GM19328 (cell line): ENCODE measurements around the gene COP1.
A peak's percentile ranks its signal among the peaks of the same experiment; 100 is the strongest.
"Not testable (repeated sequence)": the region's sequence is repeated elsewhere in the genome, so short reads cannot be mapped to it uniquely, and the experiment has no call there.

Source experiments
- ATAC-seq: cut with Tn5 transposase; IDR thresholded peaks from one replicate; pipeline ENCODE4 v1.9.1; 2021; ENCODE audit warnings: mild to moderate bottlenecking, moderate library complexity; ENCODE audit not compliant: unreplicated experiment

The COP1 gene

GRCh38 chr1:176136891-176137290 lies 70.2 kb downstream of the COP1 start:
- ATAC-seq: no peak

DNA sequence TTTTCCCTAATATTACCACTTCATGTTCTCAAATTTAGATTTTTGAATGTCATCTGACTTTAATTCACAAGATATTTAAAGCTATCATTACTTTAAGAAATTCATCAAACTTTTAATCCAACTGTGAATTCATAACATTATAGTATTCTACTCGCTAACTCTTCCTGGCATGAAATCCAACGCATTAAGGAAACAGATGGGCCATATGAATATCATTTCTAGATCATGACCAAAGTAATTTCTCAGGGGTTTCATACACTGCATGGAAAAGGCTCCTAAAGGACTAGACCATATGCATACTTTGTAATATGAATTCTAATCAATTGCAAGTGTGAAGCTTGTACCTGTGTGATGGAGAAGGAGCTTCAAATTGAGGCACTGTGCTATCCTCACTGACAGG lies 72.4 kb downstream of the COP1 start:
- ATAC-seq: no peak

DNA sequence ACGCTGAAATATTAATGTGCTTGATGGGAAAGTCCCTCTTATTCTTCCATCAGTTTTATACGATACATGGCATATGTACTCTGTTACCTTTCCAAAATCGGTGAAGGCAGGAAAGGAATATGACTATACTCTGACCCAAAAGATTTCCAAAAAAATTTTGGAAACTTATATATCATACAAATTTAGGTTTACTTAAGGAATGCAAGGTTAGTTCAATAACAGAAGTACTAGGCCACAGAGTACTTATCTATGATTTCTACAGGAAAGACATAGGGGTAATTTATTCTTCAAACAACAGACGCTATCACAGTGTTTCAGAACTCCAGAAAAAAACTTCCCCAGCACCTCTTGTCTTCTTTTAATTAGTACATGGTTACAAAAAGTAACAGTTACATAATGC lies 84.8 kb downstream of the COP1 start:
- ATAC-seq: no peak

DNA sequence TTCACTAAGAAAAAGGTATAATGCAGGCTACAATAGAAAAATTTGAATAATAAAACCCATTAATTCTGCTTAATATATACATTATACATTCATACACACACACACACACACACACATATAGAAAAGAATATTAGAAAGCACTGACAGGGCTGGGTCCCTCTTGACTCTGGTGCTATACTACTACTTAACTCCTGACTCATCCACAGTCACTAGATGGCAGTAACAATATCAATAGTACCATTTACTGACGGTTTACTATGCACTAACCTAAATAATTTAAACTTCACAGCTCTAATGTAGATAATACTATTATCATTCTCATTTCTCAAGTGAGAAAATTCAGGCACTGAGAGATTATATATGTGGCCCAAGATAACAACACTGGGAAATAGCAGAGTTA lies 87.5 kb downstream of the COP1 start:
- ATAC-seq: no peak

- no peak for ATAC-seq
These were observed 88.1 kb downstream of the COP1 start for GRCh38 chr1:176118985-176119384.

DNA sequence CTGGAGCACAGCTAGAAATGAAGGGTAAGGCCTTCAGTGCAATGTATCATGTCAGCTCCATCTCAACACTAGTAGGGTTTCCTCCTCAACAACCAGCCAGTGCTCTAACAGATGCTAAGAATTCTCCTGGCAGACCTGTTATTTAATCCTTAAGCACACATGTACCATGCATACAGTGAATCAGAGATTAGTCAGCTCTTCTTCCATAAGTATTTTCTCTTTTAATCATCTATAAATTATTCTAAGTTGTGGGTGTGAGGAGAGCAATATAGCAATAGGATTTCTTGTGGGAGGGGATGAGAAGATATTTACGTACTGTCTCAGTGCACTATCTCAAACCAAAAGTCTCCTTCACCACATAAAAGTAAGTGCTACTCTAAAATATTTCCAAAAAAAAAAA lies 95.3 kb downstream of the COP1 start:
- no peak for ATAC-seq

GRCh38 chr1:176110203-176110602 lies 96.9 kb downstream of the COP1 start:
- ATAC-seq: no peak

GRCh38 chr1:176102768-176103350 lies 104.2 kb downstream of the COP1 start:
- no peak for ATAC-seq

GRCh38 chr1:176101951-176102642 lies 105.0 kb downstream of the COP1 start:
- ATAC-seq: no peak

DNA sequence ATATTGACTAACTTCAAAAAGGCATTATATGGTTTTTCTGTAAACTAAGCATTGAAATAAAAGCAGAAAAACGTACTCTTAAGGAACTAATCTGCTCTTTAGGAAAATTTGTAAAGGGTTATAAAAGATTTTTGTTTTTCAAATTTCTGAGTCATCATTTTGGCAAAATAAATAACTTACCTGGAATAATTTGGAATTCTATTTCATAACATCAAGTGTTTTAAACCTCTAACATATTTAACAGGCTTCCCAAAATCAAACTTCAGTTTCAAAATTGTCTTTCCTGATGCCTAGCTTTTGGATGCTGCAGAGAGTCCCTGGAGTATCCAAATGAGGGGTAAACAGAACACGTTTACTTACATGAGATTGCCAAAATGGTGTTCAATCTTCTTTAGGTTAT lies 108.5 kb downstream of the COP1 start:
- no peak for ATAC-seq

GRCh38 chr1:176096015-176096414 lies 111.1 kb downstream of the COP1 start:
- no peak for ATAC-seq

DNA sequence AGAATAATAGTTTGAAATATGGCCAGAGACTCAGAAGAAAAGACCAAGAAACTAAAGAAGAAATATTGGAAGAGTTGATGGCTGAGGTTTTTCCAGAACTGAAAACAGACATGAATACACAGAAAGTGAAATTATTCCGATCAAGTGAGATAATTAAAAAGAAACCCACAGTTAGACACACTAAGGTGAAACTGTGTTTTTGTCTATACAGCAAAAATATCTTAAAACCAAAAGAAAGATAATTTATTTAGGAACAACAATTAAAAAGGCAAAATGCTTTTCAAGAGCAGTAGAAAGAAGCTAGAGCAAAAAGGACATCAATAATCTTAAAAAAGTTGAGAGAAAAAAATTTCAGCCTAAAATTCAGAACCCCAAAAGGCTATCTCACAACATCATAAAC lies 116.3 kb downstream of the COP1 start:
- ATAC-seq: no peak

- not testable (repeated sequence) for ATAC-seq
These were observed 119.3 kb downstream of the COP1 start for GRCh38 chr1:176087746-176088145.

- ATAC-seq: peak; percentile 69
These were observed 133.4 kb downstream of the COP1 start for GRCh38 chr1:176073524-176074157.

- no peak for ATAC-seq
These were observed 138.2 kb downstream of the COP1 start for GRCh38 chr1:176068901-176069300.

- no peak for ATAC-seq
These were observed 138.8 kb downstream of the COP1 start for GRCh38 chr1:176068256-176068655.

DNA sequence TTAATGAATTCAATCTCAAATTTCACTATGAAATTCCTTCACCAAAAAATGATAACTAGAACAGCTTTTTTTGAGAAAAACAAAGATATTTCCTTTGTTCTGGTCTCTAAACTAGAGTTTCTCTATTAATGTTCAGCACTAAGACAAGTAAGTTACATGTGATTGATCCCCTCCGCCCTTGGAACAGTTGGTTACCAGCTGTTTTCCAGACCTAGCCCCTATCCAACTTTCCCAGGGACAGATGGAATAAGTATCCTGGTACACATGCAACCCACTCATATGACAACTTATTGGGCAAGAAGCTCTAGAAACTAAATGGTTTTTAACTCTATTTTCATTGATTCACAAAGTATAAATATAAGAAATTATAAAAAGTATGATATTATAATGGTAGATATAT lies 140.4 kb downstream of the COP1 start:
- ATAC-seq: no peak

DNA sequence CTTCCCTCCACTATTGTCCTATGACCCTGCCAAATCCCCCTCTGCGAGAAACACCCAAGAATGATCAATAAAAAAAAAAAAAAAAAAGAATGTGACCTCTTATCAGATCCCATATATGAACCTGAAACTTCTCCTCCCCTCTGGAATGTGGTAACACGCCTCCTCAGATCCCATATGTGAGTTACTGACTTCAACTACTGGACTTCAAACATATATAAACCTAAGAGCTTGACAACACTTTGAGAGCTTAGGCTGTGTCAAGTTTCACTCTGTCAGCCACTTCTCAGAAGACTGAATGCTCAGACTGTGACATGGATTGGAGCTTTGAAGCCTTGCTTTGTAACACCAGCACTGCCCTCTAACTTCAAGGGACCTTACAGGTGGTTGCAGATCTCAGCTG lies 148.4 kb downstream of the COP1 start:
- ATAC-seq: no peak

DNA sequence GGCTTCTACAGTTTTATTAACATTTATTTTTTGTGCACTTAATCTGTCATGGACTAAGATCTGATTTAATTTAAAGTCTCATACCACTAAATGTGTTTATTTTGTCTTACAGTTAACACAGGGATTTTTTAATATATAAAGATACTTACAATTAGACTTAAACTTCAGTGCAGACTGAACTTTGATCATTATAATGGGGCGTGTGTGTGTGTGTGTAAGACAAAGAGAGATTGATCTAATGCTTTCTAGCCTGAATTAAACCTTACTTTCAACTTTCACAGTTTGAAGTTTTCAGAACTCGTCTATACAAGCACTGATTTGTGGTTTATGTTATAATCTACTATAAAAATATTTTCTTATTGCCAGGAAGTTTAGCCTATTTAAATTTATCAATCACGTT lies 150.8 kb downstream of the COP1 start:
- no peak for ATAC-seq

DNA sequence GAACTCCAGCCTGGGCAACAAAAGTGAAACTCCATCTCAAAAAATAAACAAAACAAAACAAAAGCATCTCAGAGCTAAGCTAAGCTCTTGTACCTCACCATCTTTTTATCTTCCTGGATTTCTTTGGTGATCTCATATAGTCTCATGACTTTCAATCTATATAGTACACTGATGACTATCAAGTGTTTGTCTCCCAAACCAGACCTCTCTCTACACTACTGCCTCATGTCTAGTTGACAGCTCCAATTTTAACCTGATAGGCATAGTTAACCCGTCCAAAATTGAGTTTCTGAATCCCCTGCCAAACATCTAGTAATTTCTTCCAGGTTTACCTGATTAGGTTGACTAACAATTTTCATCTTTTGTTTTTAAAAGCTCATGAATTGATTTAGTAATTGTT lies 151.7 kb downstream of the COP1 start:
- ATAC-seq: no peak

DNA sequence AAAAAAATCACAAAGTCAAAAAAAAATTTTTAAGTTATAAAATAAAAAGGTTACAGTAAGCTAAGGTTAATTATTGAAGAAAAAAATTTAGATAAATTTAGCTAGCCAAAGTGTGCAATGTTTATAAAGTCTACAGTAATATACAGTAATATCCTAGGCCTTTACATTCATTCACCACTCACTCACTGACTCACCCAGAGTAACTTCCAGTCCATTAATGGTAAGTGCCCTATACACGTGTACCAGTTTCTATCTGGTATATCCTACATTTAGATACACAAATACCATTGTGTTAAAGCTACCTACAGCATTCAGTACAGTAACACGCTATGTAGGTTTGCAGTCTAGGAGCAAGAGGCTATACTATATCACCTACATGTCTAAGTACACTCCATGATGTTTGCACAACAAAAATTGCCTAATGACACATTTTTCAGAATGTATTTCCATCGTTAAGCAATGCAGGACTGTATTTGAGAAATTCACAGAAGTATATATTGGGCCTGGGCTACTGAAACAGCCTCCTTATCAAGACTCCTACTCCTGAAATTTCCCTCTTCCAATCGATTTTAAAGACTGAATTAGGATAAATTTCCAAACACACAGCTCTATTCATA lies 155.1 kb downstream of the COP1 start:
- ATAC-seq: no peak

GRCh38 chr1:176051402-176051801 lies 155.7 kb downstream of the COP1 start:
- no peak for ATAC-seq
